H9 (cell line): ENCODE data around the gene TBXA2R. TPM values are rescaled to one million over a fixed set of nuclear protein-coding genes. Genes with fewer than 3 reads are reported as not detected.

ENCODE experiments used
- DNase-seq: peaks from one replicate; pipeline ENCODE4 v3.0.0-alpha.2; 2017
- H2AFZ ChIP-seq: one replicate; pipeline ENCODE4 v1.6.1; 2013; ENCODE audit warnings: mild to moderate bottlenecking, low read length, control low read depth, moderate library complexity
- H2AK5ac ChIP-seq: 2 replicates; pipeline ENCODE4 v1.6.1; 2013; ENCODE audit warnings: low read length, control low read depth, mixed read lengths; ENCODE audit not compliant: insufficient read length
- H2BK120ac ChIP-seq: one replicate; pipeline ENCODE4 v1.6.1; 2013; ENCODE audit warnings: low read depth, mild to moderate bottlenecking, low read length, control low read depth, inconsistent platforms; ENCODE audit not compliant: poor library complexity, severe bottlenecking
- H2BK12ac ChIP-seq: 2 replicates; pipeline ENCODE4 v1.6.1; 2013; ENCODE audit warnings: low read length, control low read depth, mixed read lengths, low read depth; ENCODE audit not compliant: insufficient read length
- H2BK15ac ChIP-seq: 2 replicates; pipeline ENCODE4 v1.6.1; 2013; ENCODE audit warnings: low read depth, low read length, control low read depth
- H2BK20ac ChIP-seq: one replicate; pipeline ENCODE4 v1.6.1; 2013; ENCODE audit warnings: low read depth, mild to moderate bottlenecking, low read length, control low read depth, inconsistent platforms; ENCODE audit not compliant: poor library complexity, severe bottlenecking
- H2BK5ac ChIP-seq: 2 replicates; pipeline ENCODE4 v1.6.1; 2013; ENCODE audit warnings: low read length, control low read depth, mixed read lengths; ENCODE audit not compliant: insufficient read length
- H3K14ac ChIP-seq: 2 replicates; pipeline ENCODE4 v1.6.1; 2013; ENCODE audit warnings: low read length, control low read depth; ENCODE audit not compliant: insufficient read depth
- H3K18ac ChIP-seq: 2 replicates; pipeline ENCODE4 v1.6.1; 2013; ENCODE audit warnings: low read depth, mild to moderate bottlenecking, mixed read lengths, low read length, control low read depth; ENCODE audit not compliant: insufficient read length
- H3K23ac ChIP-seq: 2 replicates; pipeline ENCODE4 v1.6.1; 2013; ENCODE audit warnings: low read length, control low read depth, mixed read lengths, low read depth; ENCODE audit not compliant: insufficient read length
- H3K23me2 ChIP-seq: 2 replicates; pipeline ENCODE4 v1.6.1; 2013; ENCODE audit warnings: low read depth, mild to moderate bottlenecking, mixed read lengths, low read length, control low read depth; ENCODE audit not compliant: insufficient read length, poor library complexity, severe bottlenecking
- H3K27ac ChIP-seq: 2 replicates; pipeline ENCODE4 v1.5.1; 2013; ENCODE audit warnings: low read length, control low read depth, mixed read lengths, low read depth; ENCODE audit not compliant: insufficient read length
- H3K27me3 ChIP-seq: 2 replicates; pipeline ENCODE4 v1.6.1; 2013; ENCODE audit warnings: low read length, control low read depth, inconsistent platforms; ENCODE audit not compliant: insufficient read depth
- H3K4ac ChIP-seq: 2 replicates; pipeline ENCODE4 v1.6.1; 2013; ENCODE audit warnings: low read depth, mild to moderate bottlenecking, control low read depth, inconsistent platforms, low read length, moderate library complexity
- H3K4me1 ChIP-seq: 2 replicates; pipeline ENCODE4 v1.6.1; 2013; ENCODE audit warnings: low read length, control low read depth, inconsistent platforms; ENCODE audit not compliant: insufficient read depth
- H3K4me2 ChIP-seq: 2 replicates; pipeline ENCODE4 v1.6.1; 2013; ENCODE audit warnings: low read length, control low read depth, mixed read lengths; ENCODE audit not compliant: insufficient read length, insufficient read depth
- H3K56ac ChIP-seq: 2 replicates; pipeline ENCODE4 v1.6.1; 2013; ENCODE audit warnings: low read depth, mild to moderate bottlenecking, mixed read lengths, low read length, control low read depth; ENCODE audit not compliant: insufficient read length
- H3K79me1 ChIP-seq: 2 replicates; pipeline ENCODE4 v1.6.1; 2013; ENCODE audit warnings: low read depth, mild to moderate bottlenecking, moderate library complexity, low read length, control low read depth, inconsistent platforms; ENCODE audit not compliant: insufficient read depth, poor library complexity, severe bottlenecking
- H3K79me2 ChIP-seq: 2 replicates; pipeline ENCODE4 v1.6.1; 2013; ENCODE audit warnings: low read length, control low read depth, inconsistent platforms; ENCODE audit not compliant: insufficient read depth
- H3K9ac ChIP-seq: 2 replicates; pipeline ENCODE4 v1.6.1; 2013; ENCODE audit warnings: low read length, control low read depth, mixed read lengths; ENCODE audit not compliant: insufficient read length; ENCODE audit errors: extremely low read depth
- H3K9me3 ChIP-seq: one replicate; pipeline ENCODE4 v1.6.1; 2013; ENCODE audit warnings: low read depth, low read length, inconsistent platforms; ENCODE audit not compliant: control insufficient read depth
- H3T11ph ChIP-seq: one replicate; pipeline ENCODE4 v1.6.1; 2013; ENCODE audit warnings: mild to moderate bottlenecking, low read length, control low read depth, inconsistent platforms
- H4K20me1 ChIP-seq: one replicate; pipeline ENCODE4 v1.6.1; 2013; ENCODE audit not compliant: control insufficient read depth, insufficient read length, insufficient read depth
- H4K5ac ChIP-seq: 2 replicates; pipeline ENCODE4 v1.6.1; 2013; ENCODE audit warnings: low read depth, mild to moderate bottlenecking, mixed read lengths, low read length, control low read depth; ENCODE audit not compliant: insufficient read length
- H4K8ac ChIP-seq: replicated peaks from 2 replicates; pipeline ENCODE4 v1.6.1; 2013; ENCODE audit warnings: low read length, control low read depth, mixed read lengths, low read depth; ENCODE audit not compliant: insufficient read length
- H4K91ac ChIP-seq: 2 replicates; pipeline ENCODE4 v1.6.1; 2013; ENCODE audit warnings: low read depth, mild to moderate bottlenecking, moderate library complexity, mixed read lengths, low read length, control low read depth; ENCODE audit not compliant: insufficient read length
- H3K27ac Mint-ChIP-seq, 3 experiments: 2 replicates in 2 of 3; 3 replicates in 1 of 3; pipeline ENCODE4 v1.8.0; 2020 to 2021; ENCODE audit warnings: mixed read lengths in 3 of 3, mild to moderate bottlenecking in 1 of 3, moderate library complexity in 1 of 3
- H3K27me3 Mint-ChIP-seq: 2 replicates; pipeline ENCODE4 v1.8.0; 2021; ENCODE audit warnings: low read depth, mild to moderate bottlenecking, moderate library complexity, mixed read lengths
- H3K36me3 Mint-ChIP-seq, 3 experiments: 2 replicates in 2 of 3; 3 replicates in 1 of 3; pipeline ENCODE4 v1.8.0; 2020 to 2021; ENCODE audit warnings: low read depth in 3 of 3, mixed read lengths in 3 of 3; ENCODE audit not compliant: insufficient read depth in 1 of 3
- H3K4me1 Mint-ChIP-seq, 2 experiments: 2 replicates each; pipeline ENCODE4 v1.8.0; 2020; ENCODE audit warnings: mixed read lengths in 2 of 2
- H3K4me3 Mint-ChIP-seq, 2 experiments: 2 replicates in 1 of 2; 3 replicates in 1 of 2; pipeline ENCODE4 v1.8.0; 2020 to 2021; ENCODE audit warnings: mild to moderate bottlenecking in 2 of 2, mixed read lengths in 2 of 2, moderate library complexity in 1 of 2
- H3K9me3 Mint-ChIP-seq, 2 experiments: 2 replicates in 1 of 2; 3 replicates in 1 of 2; pipeline ENCODE4 v1.8.0; 2020; ENCODE audit warnings: mild to moderate bottlenecking in 2 of 2, mixed read lengths in 2 of 2, moderate library complexity in 1 of 2
- WGBS: extraction: QIAGEN DNeasy Blood & Tissue Kit; methylation state at CpG from one replicate; pipeline ENCODE4 v1.1.7; 2013; ENCODE audit warnings: missing lambda C conversion rate, low lambda C conversion rate, mixed read lengths; ENCODE audit not compliant: insufficient read length; ENCODE audit errors: extremely low coverage; 5-methylcytosine and 5-hydroxymethylcytosine counted together
- total RNA-seq: library from RNA; stranded (reverse); gene quantifications from 2 replicates; pipeline ENCODE4 v1.2.1, GENCODE V29; 2021
- TF ChIP-seq, protein P1 (sequence below): fragments of 200-600 bp; sonication (generic); conservative IDR thresholded peaks from 3 replicates; pipeline ENCODE4 v1.8.0; 2021; ENCODE audit warnings: antibody characterized with exemption, mild to moderate bottlenecking

Gene TBXA2R
- total RNA-seq, 1 experiment from 2014 or later = 0.63 TPM

DNA sequence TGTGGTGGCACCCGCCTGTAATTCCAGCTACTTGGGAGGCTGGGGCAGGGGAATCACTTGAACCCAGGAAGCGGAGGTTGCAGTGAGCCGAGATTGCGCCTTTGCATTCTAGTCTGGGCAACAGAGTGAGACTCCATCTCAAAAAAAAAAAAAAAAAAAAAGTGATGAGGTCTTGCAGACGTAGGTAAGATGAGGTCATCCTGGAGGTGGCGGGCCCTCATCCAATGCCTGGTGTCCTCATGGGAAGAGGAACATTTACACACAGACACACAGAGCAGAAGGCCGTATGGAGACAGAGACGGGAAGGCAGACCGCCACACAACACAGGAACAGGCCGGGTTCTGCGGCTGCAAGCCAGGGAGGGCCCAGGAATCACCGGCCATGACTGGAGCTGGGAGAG lies 15.5 kb upstream of the TBXA2R start:
- Mint-ChIP-seq H3K4me1 (peaks cover 4 to 13% of the 10 kb centered on the region in 2 experiments), H3K27me3 (no peaks in the 10 kb centered on the region; the same call in 1 of the 2 replicates), H3K27ac (no peak overlapping the region), H3K36me3 (peaks cover 6 to 21% (median 21%) of the 10 kb centered on the region in 3 experiments; a peak in 6 of 7 replicates), H3K9me3 (no peaks in the 10 kb centered on the region), H3K4me3 (no peak overlapping the region)
- H2BK20ac ChIP-seq = no peak overlapping the region
- no peak overlapping the region for H4K8ac ChIP-seq
- no CpG with 5 or more reads among the region's 12 CpGs for WGBS
- H3K56ac ChIP-seq = no peak overlapping the region
- H2AK5ac ChIP-seq = no peak overlapping the region
- peaks cover 3% of the 10 kb centered on the region for H4K20me1 ChIP-seq
- no peak overlapping the region for H3K14ac ChIP-seq
- no peak overlapping the region for H3T11ph ChIP-seq
- TF ChIP-seq, protein P1, sequence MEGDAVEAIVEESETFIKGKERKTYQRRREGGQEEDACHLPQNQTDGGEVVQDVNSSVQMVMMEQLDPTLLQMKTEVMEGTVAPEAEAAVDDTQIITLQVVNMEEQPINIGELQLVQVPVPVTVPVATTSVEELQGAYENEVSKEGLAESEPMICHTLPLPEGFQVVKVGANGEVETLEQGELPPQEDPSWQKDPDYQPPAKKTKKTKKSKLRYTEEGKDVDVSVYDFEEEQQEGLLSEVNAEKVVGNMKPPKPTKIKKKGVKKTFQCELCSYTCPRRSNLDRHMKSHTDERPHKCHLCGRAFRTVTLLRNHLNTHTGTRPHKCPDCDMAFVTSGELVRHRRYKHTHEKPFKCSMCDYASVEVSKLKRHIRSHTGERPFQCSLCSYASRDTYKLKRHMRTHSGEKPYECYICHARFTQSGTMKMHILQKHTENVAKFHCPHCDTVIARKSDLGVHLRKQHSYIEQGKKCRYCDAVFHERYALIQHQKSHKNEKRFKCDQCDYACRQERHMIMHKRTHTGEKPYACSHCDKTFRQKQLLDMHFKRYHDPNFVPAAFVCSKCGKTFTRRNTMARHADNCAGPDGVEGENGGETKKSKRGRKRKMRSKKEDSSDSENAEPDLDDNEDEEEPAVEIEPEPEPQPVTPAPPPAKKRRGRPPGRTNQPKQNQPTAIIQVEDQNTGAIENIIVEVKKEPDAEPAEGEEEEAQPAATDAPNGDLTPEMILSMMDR = no peak
- no peak overlapping the region for H3K9ac ChIP-seq
- H3K23ac ChIP-seq = no peak overlapping the region
- H3K4me2 ChIP-seq = no peak overlapping the region
- H3K23me2 ChIP-seq = peaks cover 5% of the 10 kb centered on the region
- no peak overlapping the region for H2BK15ac ChIP-seq
- no peak overlapping the region for H2BK120ac ChIP-seq
- H3K9me3 ChIP-seq = no peaks in the 10 kb centered on the region
- 0 out of 2 replicates have a peak, but pooled peaks cover 2% of the 10 kb centered on the region for H3K4me1 ChIP-seq
- H4K91ac ChIP-seq = no peak overlapping the region
- H3K18ac ChIP-seq = no peak overlapping the region
- H3K79me1 ChIP-seq = no peaks in the 10 kb centered on the region
- no peak overlapping the region for H2AFZ ChIP-seq
- H3K79me2 ChIP-seq = peaks cover 7% of the 10 kb centered on the region; the same call in 1 of the 2 replicates
- H2BK5ac ChIP-seq = no peak overlapping the region
- no peak for DNase-seq
- H2BK12ac ChIP-seq = no peak overlapping the region
- no peak overlapping the region for H4K5ac ChIP-seq
- H3K27ac ChIP-seq = no peak overlapping the region
- H3K4ac ChIP-seq = no peak overlapping the region
- no peaks in the 10 kb centered on the region for H3K27me3 ChIP-seq
